Type B pancreatic cell (in vitro differentiated cells): ENCODE measurements around the gene LYRM4. TPM values are rescaled to one million over a fixed set of nuclear protein-coding genes. Genes with fewer than 3 reads are reported as not detected.

Experiments
- DNase-seq: peaks from one replicate; pipeline ENCODE4 v3.0.0; 2021; ENCODE audit warnings: mixed read lengths; ENCODE audit not compliant: unreplicated experiment; ENCODE audit errors: extremely low spot score
- H3K27ac Mint-ChIP-seq: 2 replicates; pipeline ENCODE4 v1.8.0; 2021; ENCODE audit warnings: mild to moderate bottlenecking, mixed read lengths
- H3K27me3 Mint-ChIP-seq: 2 replicates; pipeline ENCODE4 v1.8.0; 2021; ENCODE audit warnings: mixed read lengths
- H3K36me3 Mint-ChIP-seq: 2 replicates; pipeline ENCODE4 v1.8.0; 2021; ENCODE audit warnings: mixed read lengths
- H3K4me1 Mint-ChIP-seq: one replicate; pipeline ENCODE4 v1.8.0; 2021; ENCODE audit warnings: mixed read lengths; ENCODE audit not compliant: unreplicated experiment
- H3K4me3 Mint-ChIP-seq: 2 replicates; pipeline ENCODE4 v1.8.0; 2021; ENCODE audit warnings: mild to moderate bottlenecking, mixed read lengths
- H3K9me3 Mint-ChIP-seq: 2 replicates; pipeline ENCODE4 v1.8.0; 2021; ENCODE audit warnings: mixed read lengths
- CTCF ChIP-seq: fragments of 200-600 bp; sonication (generic); conservative IDR thresholded peaks from 2 replicates; pipeline ENCODE4 v1.5.0; 2021; ENCODE audit warnings: antibody characterized with exemption, mild to moderate bottlenecking
- total RNA-seq: library from RNA; stranded (reverse); gene quantifications from 2 replicates; pipeline ENCODE4 v1.2.1, GENCODE V29; 2021; ENCODE audit warnings: low replicate concordance

The LYRM4 gene
- total RNA-seq, 1 donor from 2014 or later = 39.5 TPM

DNA sequence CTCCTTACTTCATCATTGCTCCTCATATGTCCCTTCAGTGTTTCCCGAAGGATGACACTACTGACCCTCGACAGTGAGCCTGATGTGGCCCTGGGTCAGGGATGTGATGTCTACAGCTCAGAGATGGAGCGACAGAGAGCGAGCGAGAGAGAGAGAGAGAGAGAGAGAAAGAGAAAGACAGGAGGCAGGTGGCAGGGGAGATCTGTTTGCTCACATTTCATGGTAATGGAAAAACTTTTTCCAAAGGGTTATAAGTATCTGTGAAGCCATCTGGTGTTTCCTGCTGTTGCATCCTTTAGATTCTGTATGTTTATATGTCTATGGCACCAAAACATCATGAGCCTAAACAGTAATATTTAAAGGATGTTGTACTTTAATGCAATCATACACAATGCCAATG, 98.4 kb downstream of the LYRM4 start:
- Mint-ChIP-seq H3K27me3 (no peaks in the 10 kb centered on the region), H3K9me3 (no peaks in the 10 kb centered on the region), H3K4me3 (no peak overlapping the region), H3K36me3 (no peaks in the 10 kb centered on the region), H3K4me1 (peaks cover 11% of the 10 kb centered on the region), H3K27ac (no peak overlapping the region)
- TF ChIP-seq CTCF = no peak
- no peak for DNase-seq

DNA sequence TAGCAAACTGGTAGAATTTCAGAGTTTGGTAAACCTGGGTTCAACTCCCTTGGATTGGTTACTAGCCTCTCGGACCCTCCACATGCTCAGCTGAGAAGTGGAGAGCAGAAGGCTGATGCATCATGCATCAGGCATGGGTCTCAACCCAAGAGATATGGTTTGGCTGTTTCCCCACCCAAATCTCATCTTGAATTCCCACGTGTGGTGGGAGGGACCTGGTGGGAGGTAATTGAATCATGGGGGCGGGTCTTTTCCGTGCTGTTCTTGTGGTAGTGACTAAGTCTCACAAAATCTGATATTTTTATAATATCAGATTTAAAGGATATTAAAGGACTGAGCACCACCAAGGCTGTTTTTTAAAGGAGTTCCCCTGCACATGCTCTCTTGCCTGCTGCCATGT, 100.5 kb downstream of the LYRM4 start:
- H3K4me3 Mint-ChIP-seq = no peak overlapping the region
- H3K4me1 Mint-ChIP-seq = peaks cover 26% of the 10 kb centered on the region
- DNase-seq = no peak
- H3K36me3 Mint-ChIP-seq = no peaks in the 10 kb centered on the region
- H3K9me3 Mint-ChIP-seq = no peaks in the 10 kb centered on the region
- H3K27ac Mint-ChIP-seq = no peak overlapping the region
- TF ChIP-seq CTCF = no peak
- no peaks in the 10 kb centered on the region for H3K27me3 Mint-ChIP-seq

DNA sequence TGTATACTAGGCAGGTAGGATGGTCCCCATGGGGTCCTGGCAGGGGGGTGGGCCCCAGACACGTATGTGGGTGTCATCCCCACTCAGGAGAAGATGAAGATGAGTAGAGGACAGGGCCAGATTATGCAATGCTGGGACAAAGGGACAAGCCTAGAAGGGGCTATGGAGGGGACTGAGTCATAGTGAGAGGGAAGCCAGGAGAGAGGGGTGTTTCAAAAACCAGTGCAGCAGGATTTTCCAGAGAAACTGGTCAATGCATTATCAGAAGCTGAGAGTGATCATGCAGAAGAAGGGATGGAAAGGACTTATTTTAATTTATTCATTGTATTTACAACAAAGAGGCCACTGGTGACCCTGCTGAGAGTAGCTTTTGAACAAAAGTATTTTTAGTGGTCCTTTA, 101.6 kb downstream of the LYRM4 start:
- Mint-ChIP-seq H3K4me1 (peaks cover 26% of the 10 kb centered on the region), H3K4me3 (peak overlapping the region; percentile 62), H3K27ac (peak overlapping the region; percentile 13), H3K9me3 (no peaks in the 10 kb centered on the region), H3K27me3 (no peaks in the 10 kb centered on the region), H3K36me3 (no peaks in the 10 kb centered on the region)
- DNase-seq = no peak
- TF ChIP-seq CTCF = no peak

- H3K36me3 Mint-ChIP-seq = no peaks in the 10 kb centered on the region
- H3K27ac Mint-ChIP-seq = no peak overlapping the region
- H3K27me3 Mint-ChIP-seq = no peaks in the 10 kb centered on the region
- no peaks in the 10 kb centered on the region for H3K9me3 Mint-ChIP-seq
- DNase-seq = no peak
- H3K4me1 Mint-ChIP-seq = peaks cover 26% of the 10 kb centered on the region
- H3K4me3 Mint-ChIP-seq = no peak overlapping the region
- no peak for TF ChIP-seq CTCF
Measured at GRCh38 chr6:5158180-5158579, 102.6 kb downstream of the LYRM4 start.

DNA sequence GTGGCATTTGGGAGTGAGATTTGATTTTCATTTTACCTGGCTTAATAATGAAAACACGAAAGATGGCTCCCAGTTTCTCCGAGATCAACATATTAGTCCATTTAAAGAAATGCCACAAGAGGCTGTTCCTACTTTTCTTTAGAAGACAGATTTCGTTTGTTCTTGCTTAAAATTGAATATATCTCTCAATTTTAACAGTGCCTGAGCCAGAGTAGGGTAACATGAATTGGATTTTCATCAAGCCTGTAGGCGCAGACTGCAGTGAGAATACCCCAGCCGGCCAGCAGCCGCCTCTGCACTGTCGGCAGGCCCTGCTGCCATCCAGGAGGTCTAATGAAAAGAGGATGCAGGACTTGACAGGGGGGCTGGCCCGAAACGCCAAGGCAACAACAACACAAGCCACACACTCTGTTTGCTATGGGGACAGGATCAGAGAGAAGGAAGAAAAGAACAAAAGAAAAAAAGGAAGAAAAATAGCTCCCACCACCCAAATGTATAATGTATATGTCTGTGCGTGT, 103.1 kb downstream of the LYRM4 start:
- H3K4me1 Mint-ChIP-seq = peaks cover 26% of the 10 kb centered on the region
- no peak overlapping the region for H3K27ac Mint-ChIP-seq
- H3K9me3 Mint-ChIP-seq = no peaks in the 10 kb centered on the region
- no peak for DNase-seq
- no peak for TF ChIP-seq CTCF
- no peaks in the 10 kb centered on the region for H3K36me3 Mint-ChIP-seq
- H3K27me3 Mint-ChIP-seq = no peaks in the 10 kb centered on the region
- no peak overlapping the region for H3K4me3 Mint-ChIP-seq

- H3K36me3 Mint-ChIP-seq = no peaks in the 10 kb centered on the region
- H3K9me3 Mint-ChIP-seq = no peaks in the 10 kb centered on the region
- H3K27me3 Mint-ChIP-seq = no peaks in the 10 kb centered on the region
- peaks cover 22% of the 10 kb centered on the region for H3K4me1 Mint-ChIP-seq
- no peak overlapping the region for H3K4me3 Mint-ChIP-seq
- H3K27ac Mint-ChIP-seq = no peak overlapping the region
- TF ChIP-seq CTCF = no peak
- no peak for DNase-seq
Measured at GRCh38 chr6:5156627-5157026, 104.1 kb downstream of the LYRM4 start.
